Prostate gland (tissue), 2 donors: ENCODE measurements around the gene BMAL1.

Source experiments
- POLR2A ChIP-seq: fragments of 450-650 bp; IDR thresholded peaks from one replicate; pipeline ENCODE4 v1.6.1; 2016; ENCODE audit warnings: antibody characterized with exemption, mild to moderate bottlenecking
- POLR2AphosphoS5 ChIP-seq: sonication (generic); formaldehyde crosslinking; IDR thresholded peaks from one replicate; pipeline ENCODE4 v1.6.1; 2017; ENCODE audit warnings: antibody characterized with exemption
- TF ChIP-seq, protein P1 (sequence below), 4 experiments: fragments of 200-600 bp in 2 of 4; fragments of 450-650 bp in 2 of 4; sonication (generic) in 2 of 4; IDR thresholded peaks; 1 replicate in 3 of 4; 2 replicates in 1 of 4; pipeline ENCODE4 v1.5.1; 2016 to 2019; ENCODE audit warnings: antibody characterized with exemption in 4 of 4, mild to moderate bottlenecking in 2 of 4, moderate library complexity in 2 of 4

GRCh38 chr11:13367115-13367514, 89.5 kb downstream of the BMAL1 start:
- TF ChIP-seq POLR2AphosphoS5: no peak
- TF ChIP-seq, protein P1, sequence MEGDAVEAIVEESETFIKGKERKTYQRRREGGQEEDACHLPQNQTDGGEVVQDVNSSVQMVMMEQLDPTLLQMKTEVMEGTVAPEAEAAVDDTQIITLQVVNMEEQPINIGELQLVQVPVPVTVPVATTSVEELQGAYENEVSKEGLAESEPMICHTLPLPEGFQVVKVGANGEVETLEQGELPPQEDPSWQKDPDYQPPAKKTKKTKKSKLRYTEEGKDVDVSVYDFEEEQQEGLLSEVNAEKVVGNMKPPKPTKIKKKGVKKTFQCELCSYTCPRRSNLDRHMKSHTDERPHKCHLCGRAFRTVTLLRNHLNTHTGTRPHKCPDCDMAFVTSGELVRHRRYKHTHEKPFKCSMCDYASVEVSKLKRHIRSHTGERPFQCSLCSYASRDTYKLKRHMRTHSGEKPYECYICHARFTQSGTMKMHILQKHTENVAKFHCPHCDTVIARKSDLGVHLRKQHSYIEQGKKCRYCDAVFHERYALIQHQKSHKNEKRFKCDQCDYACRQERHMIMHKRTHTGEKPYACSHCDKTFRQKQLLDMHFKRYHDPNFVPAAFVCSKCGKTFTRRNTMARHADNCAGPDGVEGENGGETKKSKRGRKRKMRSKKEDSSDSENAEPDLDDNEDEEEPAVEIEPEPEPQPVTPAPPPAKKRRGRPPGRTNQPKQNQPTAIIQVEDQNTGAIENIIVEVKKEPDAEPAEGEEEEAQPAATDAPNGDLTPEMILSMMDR (IDR thresholded peaks at IDR 0.05): no peak
- no peak for TF ChIP-seq POLR2A
